ENCODE measurements around the gene EDN3. TPM values are rescaled to one million over a fixed set of nuclear protein-coding genes. Genes with fewer than 3 reads are reported as not detected.

Gene EDN3
- total RNA-seq, result not detected in 2 replicates
- not detected in 2 replicates for polyA plus RNA-seq
- polyA plus RNA-seq (2011; cell fraction: cytosol; rRNA removed), result not detected in 2 replicates
- polyA plus RNA-seq (2011; cell fraction: nucleus; rRNA removed), result not detected in 2 replicates
- polyA plus RNA-seq (2012), result not detected in 2 replicates
- polyA minus RNA-seq, result not detected in 2 replicates
- not detected for polyA minus RNA-seq (2011; cell fraction: cytosol; rRNA and poly(A)+ RNA removed)
- polyA minus RNA-seq (2011; cell fraction: nucleus; rRNA and poly(A)+ RNA removed), result not detected in 2 replicates
- not detected for Bru-seq, nascent RNA
- not detected for BruChase-seq, experiment 1, labeled RNA remaining after a 6-hour chase
- not detected for BruChase-seq, experiment 2, labeled RNA remaining after a 2-hour chase
- long read RNA-seq, result 0 reads

- H3K9me3 ChIP-seq (replicated peaks; ENCODE audit: control insufficient read depth, insufficient read depth, low read length), result no peaks in the 10 kb centered on the region
- no peaks in the 10 kb centered on the region for H4K20me1 ChIP-seq (replicated peaks; ENCODE audit: control insufficient read depth, extremely low read depth, insufficient read depth, low read length)
- no peaks in the 10 kb centered on the region for H3K4me1 ChIP-seq (ENCODE audit: control insufficient read depth, extremely low read depth, insufficient read depth, low read length)
- intact Hi-C loops (cut with micrococcal nuclease) (no loop called here), dilution Hi-C loops (cut with MboI; ENCODE audit: extremely low pct_ligation_motif_present, low sequenced_read_pairs) (no loop called here)
- no peaks in the 10 kb centered on the region for H3K27me3 ChIP-seq (ENCODE audit: control insufficient read depth in 2 of 2, insufficient read depth in 2 of 2, low read length in 2 of 2)
- H3K9me1 ChIP-seq (replicated peaks; ENCODE audit: control insufficient read depth, extremely low read depth, insufficient read depth, low read length), result no peaks in the 10 kb centered on the region
- no peaks in the 10 kb centered on the region for H3K79me2 ChIP-seq (ENCODE audit: control insufficient read depth, insufficient read depth, low read length)
- no peak within 1 kb of the TSS for H3K4me2 ChIP-seq (ENCODE audit: insufficient read depth, low read length)
- no peak for DNase-seq (ENCODE audit: low read depth, low spot score)
- H3K36me3 ChIP-seq (ENCODE audit: control insufficient read depth in 2 of 2, extremely low read depth in 1 of 2, insufficient read depth in 2 of 2, low read length in 2 of 2), result no peaks in the 10 kb centered on the region
- TF ChIP-seq POLR2AphosphoS5 (IDR thresholded peaks at IDR 0.05; ENCODE audit: insufficient read depth, low read depth, low read length) (no peak), JUN (IDR thresholded peaks at IDR 0.05; ENCODE audit: borderline replicate concordance, insufficient read depth, insufficient read length, low read depth) (no peak), POLR2A (IDR thresholded peaks at IDR 0.05; ENCODE audit: low read depth, low read length) (no peak), EZH2 (IDR thresholded peaks at IDR 0.05; ENCODE audit: borderline replicate concordance, low read depth, low read length, severe bottlenecking) (no peak), GATA2 (IDR thresholded peaks at IDR 0.05; ENCODE audit: insufficient read depth, insufficient read length, low read depth, low read length) (no peak), MAX (IDR thresholded peaks at IDR 0.05; ENCODE audit: insufficient read depth, insufficient read length) (no peak), FOS (IDR thresholded peaks at IDR 0.05; ENCODE audit: borderline replicate concordance, insufficient read depth, low read length) (no peak)
- no peak within 1 kb of the TSS for H2AFZ ChIP-seq (ENCODE audit: low read depth, low read length)
- no TSS peak for BruUV-seq (replicated peaks)
- no peak within 1 kb of the TSS for H3K27ac ChIP-seq (ENCODE audit: insufficient read depth, low read depth, low read length)
- H3K9ac ChIP-seq (replicated peaks; ENCODE audit: extremely low read depth, insufficient read depth, low read length), result no peak within 1 kb of the TSS
- POLR2A ChIA-PET, result no interaction called here
- no peak within 1 kb of the TSS for H3K4me3 ChIP-seq (replicated peaks in 1 of 3; ENCODE audit: insufficient read depth in 1 of 3, low read depth in 1 of 3, low read length in 3 of 3)
- FAIRE-seq, result no peak
- CTCF ChIA-PET, result no interaction called here
Measured at GRCh38 chr20:59300333-59301081, at the start of gene EDN3. Gene EDN3, plus strand, starts transcription at chr20:59300611. Its CDS starts 202 bp downstream, at chr20:59300813.

Measured in endothelial cell of umbilical vein (primary cell).